NCI-H1105 treated with DMSO at 0.1 percent for 48 hours (cell line): ENCODE measurements around the gene NKAIN4.

Experiments used
- DNase-seq: peaks from one replicate; lab custom pipeline; 2025; lab: John Stamatoyannopoulos, UW

Gene NKAIN4

GRCh38 chr20:63288581-63289251, 34.5 kb upstream of the NKAIN4 start:
- no peak for DNase-seq

- no peak for DNase-seq
Observed at GRCh38 chr20:63287697-63288580, 33.7 kb upstream of the NKAIN4 start.

- DNase-seq, result no peak
Observed at GRCh38 chr20:63286781-63287696, 32.8 kb upstream of the NKAIN4 start.

- DNase-seq, result no peak
Observed at GRCh38 chr20:63285636-63286615, 31.7 kb upstream of the NKAIN4 start.

- no peak for DNase-seq
Observed at GRCh38 chr20:63284981-63285524, 30.8 kb upstream of the NKAIN4 start.

- DNase-seq, result no peak
Observed at GRCh38 chr20:63284544-63284949, 30.3 kb upstream of the NKAIN4 start.

GRCh38 chr20:63284083-63284440, 29.8 kb upstream of the NKAIN4 start:
- no peak for DNase-seq

GRCh38 chr20:63283397-63284082, 29.3 kb upstream of the NKAIN4 start:
- DNase-seq, result no peak

GRCh38 chr20:63282946-63283345, 28.7 kb upstream of the NKAIN4 start:
- no peak for DNase-seq

- DNase-seq, result no peak
Observed at GRCh38 chr20:63281742-63282665, 27.7 kb upstream of the NKAIN4 start.

- DNase-seq, result no peak
Observed at GRCh38 chr20:63280929-63281545, 26.8 kb upstream of the NKAIN4 start.

GRCh38 chr20:63280371-63280770, 26.1 kb upstream of the NKAIN4 start:
- DNase-seq, result no peak

GRCh38 chr20:63279931-63280330, 25.7 kb upstream of the NKAIN4 start:
- no peak for DNase-seq

- DNase-seq, result no peak
Observed at GRCh38 chr20:63278661-63279060, 24.4 kb upstream of the NKAIN4 start.

GRCh38 chr20:63277466-63278272, 23.4 kb upstream of the NKAIN4 start:
- no peak for DNase-seq

GRCh38 chr20:63276956-63277355, 22.7 kb upstream of the NKAIN4 start:
- DNase-seq, result no peak

- DNase-seq, result no peak
Observed at GRCh38 chr20:63275825-63276224, 21.6 kb upstream of the NKAIN4 start.
